SU-DHL-6 (cell line): ENCODE data around the gene ATIC.

Source experiments
- CTCF ChIP-seq: fragments of 200-600 bp; sonication (generic); IDR thresholded peaks from one replicate; pipeline ENCODE4 v1.5.1; 2017; ENCODE audit warnings: antibody characterized with exemption, mild to moderate bottlenecking, low read length, moderate library complexity; ENCODE audit not compliant: insufficient read depth, poor library complexity, severe bottlenecking
- EZH2phosphoT487 ChIP-seq: fragments of 200-600 bp; sonication (generic), shearing (Covaris generic); conservative IDR thresholded peaks from 2 replicates; pipeline ENCODE4 v1.6.1; 2018; ENCODE audit warnings: mild to moderate bottlenecking, antibody characterized with exemption, low read length, moderate library complexity, mixed read lengths

- TF ChIP-seq CTCF (no peak), EZH2phosphoT487 (no peak)
Measured at GRCh38 chr2:215360596-215360995, 48.7 kb downstream of the ATIC start.
